A673 (cell line): ENCODE results near the gene ANP32B.

Experiments
- CTCF ChIP-seq: fragments of 300-800, 200-600 bp; sonication (generic); conservative IDR thresholded peaks from 2 replicates; pipeline ENCODE4 v1.5.1; 2017; ENCODE audit warnings: low read depth, mild to moderate bottlenecking, antibody characterized with exemption, low read length, moderate library complexity, mixed read lengths
- EZH2 ChIP-seq: fragments of 200-600 bp; sonication (generic); IDR thresholded peaks from 2 replicates; pipeline ENCODE4 v1.6.1; 2017; ENCODE audit warnings: borderline replicate concordance, low read depth, mild to moderate bottlenecking, mixed read lengths, antibody characterized with exemption, low read length; ENCODE audit not compliant: poor library complexity, severe bottlenecking

- TF ChIP-seq CTCF, result no peak
- TF ChIP-seq EZH2, result no peak
These were observed 46.1 kb upstream of the ANP32B start for GRCh38 chr9:97936998-97937397.
